H1 (cell line): ENCODE measurements around the gene FABP6. TPM values are rescaled to one million over a fixed set of nuclear protein-coding genes. Genes with fewer than 3 reads are reported as not detected.

Experiments used
- ASH2L ChIP-seq: fragments of 200-600, 300-600 bp; sonication (generic); IDR thresholded peaks from one replicate; pipeline ENCODE4 v1.7.1; 2017; ENCODE audit warnings: low read length
- HDAC6 ChIP-seq: IDR thresholded peaks from one replicate; pipeline ENCODE4 v1.7.1; 2012; ENCODE audit warnings: low read depth, mild to moderate bottlenecking, inconsistent platforms, low read length, moderate library complexity
- JUN ChIP-seq: IDR thresholded peaks from 2 replicates; pipeline ENCODE4 v1.6.1; 2011; ENCODE audit warnings: low read depth, mild to moderate bottlenecking, improper control_type of control experiment, low read length
- NRF1 ChIP-seq: IDR thresholded peaks from 2 replicates; pipeline ENCODE4 v1.6.1; 2011; ENCODE audit warnings: mild to moderate bottlenecking, low read depth, low read length, improper control_type of control experiment
- RBBP5 ChIP-seq: IDR thresholded peaks from 2 replicates; pipeline ENCODE4 v1.7.1; 2012; ENCODE audit warnings: low read depth, mild to moderate bottlenecking, inconsistent platforms, low read length, moderate library complexity, borderline replicate concordance
- SP1 ChIP-seq: IDR thresholded peaks from 2 replicates; pipeline ENCODE4 v1.6.1; 2011; ENCODE audit warnings: low read depth, low read length
- YY1 ChIP-seq: IDR thresholded peaks from 2 replicates; pipeline ENCODE4 v1.6.1; 2011; ENCODE audit warnings: low read depth, mild to moderate bottlenecking, low read length
- polyA plus RNA-seq, 7 experiments: library from polyadenylated mRNA; depleted of rRNA in 3 of 7; stranded (reverse) in 5 of 7; unstranded in 2 of 7; fragments of >200 nt in 5 of 7; fragments of 200-250 nt in 2 of 7; gene quantifications; 1 replicate in 5 of 7; 2 replicates in 1 of 7; 4 replicates in 1 of 7; pipeline versions ENCODE4 v1.2.1 to v1.2.3, GENCODE V29; 2011 to 2013; ENCODE audit warnings: missing spikeins in 2 of 7, mixed read lengths in 2 of 7
- total RNA-seq: library from RNA; stranded (reverse); fragmentation: NEBNext Ultra II Directional; extraction: Animal tissue kit (Norgen Biotek cat#: 25700); gene quantifications from 2 replicates; pipeline ENCODE4 v1.2.1, GENCODE V29; 2021
- TF ChIP-seq, protein P1 (sequence below): fragments of 300-600 bp; sonication (generic); IDR thresholded peaks from 2 replicates; pipeline ENCODE4 v1.7.1; 2012; ENCODE audit warnings: low read length, moderate library complexity, mild to moderate bottlenecking, inconsistent platforms; ENCODE audit not compliant: insufficient replicate concordance
- TF ChIP-seq, protein P2 (sequence below): IDR thresholded peaks from 2 replicates; pipeline ENCODE4 v1.6.1; 2011; ENCODE audit warnings: low read depth, mild to moderate bottlenecking, low read length; ENCODE audit not compliant: insufficient read depth
- TF ChIP-seq, protein P3 (sequence below): IDR thresholded peaks from 2 replicates; pipeline ENCODE4 v1.6.1; 2012; ENCODE audit warnings: inconsistent platforms
- TF ChIP-seq, protein P4 (sequence below): IDR thresholded peaks from 2 replicates; pipeline ENCODE4 v1.6.1; 2012; ENCODE audit warnings: inconsistent platforms

The FABP6 gene
- total and polyA plus RNA-seq, 2 of the 8 experiments (the other 6 are each of a cell fraction or from before 2014, with no cell fraction given): 4.8 to 6.1 TPM

- TF ChIP-seq, protein P1, sequence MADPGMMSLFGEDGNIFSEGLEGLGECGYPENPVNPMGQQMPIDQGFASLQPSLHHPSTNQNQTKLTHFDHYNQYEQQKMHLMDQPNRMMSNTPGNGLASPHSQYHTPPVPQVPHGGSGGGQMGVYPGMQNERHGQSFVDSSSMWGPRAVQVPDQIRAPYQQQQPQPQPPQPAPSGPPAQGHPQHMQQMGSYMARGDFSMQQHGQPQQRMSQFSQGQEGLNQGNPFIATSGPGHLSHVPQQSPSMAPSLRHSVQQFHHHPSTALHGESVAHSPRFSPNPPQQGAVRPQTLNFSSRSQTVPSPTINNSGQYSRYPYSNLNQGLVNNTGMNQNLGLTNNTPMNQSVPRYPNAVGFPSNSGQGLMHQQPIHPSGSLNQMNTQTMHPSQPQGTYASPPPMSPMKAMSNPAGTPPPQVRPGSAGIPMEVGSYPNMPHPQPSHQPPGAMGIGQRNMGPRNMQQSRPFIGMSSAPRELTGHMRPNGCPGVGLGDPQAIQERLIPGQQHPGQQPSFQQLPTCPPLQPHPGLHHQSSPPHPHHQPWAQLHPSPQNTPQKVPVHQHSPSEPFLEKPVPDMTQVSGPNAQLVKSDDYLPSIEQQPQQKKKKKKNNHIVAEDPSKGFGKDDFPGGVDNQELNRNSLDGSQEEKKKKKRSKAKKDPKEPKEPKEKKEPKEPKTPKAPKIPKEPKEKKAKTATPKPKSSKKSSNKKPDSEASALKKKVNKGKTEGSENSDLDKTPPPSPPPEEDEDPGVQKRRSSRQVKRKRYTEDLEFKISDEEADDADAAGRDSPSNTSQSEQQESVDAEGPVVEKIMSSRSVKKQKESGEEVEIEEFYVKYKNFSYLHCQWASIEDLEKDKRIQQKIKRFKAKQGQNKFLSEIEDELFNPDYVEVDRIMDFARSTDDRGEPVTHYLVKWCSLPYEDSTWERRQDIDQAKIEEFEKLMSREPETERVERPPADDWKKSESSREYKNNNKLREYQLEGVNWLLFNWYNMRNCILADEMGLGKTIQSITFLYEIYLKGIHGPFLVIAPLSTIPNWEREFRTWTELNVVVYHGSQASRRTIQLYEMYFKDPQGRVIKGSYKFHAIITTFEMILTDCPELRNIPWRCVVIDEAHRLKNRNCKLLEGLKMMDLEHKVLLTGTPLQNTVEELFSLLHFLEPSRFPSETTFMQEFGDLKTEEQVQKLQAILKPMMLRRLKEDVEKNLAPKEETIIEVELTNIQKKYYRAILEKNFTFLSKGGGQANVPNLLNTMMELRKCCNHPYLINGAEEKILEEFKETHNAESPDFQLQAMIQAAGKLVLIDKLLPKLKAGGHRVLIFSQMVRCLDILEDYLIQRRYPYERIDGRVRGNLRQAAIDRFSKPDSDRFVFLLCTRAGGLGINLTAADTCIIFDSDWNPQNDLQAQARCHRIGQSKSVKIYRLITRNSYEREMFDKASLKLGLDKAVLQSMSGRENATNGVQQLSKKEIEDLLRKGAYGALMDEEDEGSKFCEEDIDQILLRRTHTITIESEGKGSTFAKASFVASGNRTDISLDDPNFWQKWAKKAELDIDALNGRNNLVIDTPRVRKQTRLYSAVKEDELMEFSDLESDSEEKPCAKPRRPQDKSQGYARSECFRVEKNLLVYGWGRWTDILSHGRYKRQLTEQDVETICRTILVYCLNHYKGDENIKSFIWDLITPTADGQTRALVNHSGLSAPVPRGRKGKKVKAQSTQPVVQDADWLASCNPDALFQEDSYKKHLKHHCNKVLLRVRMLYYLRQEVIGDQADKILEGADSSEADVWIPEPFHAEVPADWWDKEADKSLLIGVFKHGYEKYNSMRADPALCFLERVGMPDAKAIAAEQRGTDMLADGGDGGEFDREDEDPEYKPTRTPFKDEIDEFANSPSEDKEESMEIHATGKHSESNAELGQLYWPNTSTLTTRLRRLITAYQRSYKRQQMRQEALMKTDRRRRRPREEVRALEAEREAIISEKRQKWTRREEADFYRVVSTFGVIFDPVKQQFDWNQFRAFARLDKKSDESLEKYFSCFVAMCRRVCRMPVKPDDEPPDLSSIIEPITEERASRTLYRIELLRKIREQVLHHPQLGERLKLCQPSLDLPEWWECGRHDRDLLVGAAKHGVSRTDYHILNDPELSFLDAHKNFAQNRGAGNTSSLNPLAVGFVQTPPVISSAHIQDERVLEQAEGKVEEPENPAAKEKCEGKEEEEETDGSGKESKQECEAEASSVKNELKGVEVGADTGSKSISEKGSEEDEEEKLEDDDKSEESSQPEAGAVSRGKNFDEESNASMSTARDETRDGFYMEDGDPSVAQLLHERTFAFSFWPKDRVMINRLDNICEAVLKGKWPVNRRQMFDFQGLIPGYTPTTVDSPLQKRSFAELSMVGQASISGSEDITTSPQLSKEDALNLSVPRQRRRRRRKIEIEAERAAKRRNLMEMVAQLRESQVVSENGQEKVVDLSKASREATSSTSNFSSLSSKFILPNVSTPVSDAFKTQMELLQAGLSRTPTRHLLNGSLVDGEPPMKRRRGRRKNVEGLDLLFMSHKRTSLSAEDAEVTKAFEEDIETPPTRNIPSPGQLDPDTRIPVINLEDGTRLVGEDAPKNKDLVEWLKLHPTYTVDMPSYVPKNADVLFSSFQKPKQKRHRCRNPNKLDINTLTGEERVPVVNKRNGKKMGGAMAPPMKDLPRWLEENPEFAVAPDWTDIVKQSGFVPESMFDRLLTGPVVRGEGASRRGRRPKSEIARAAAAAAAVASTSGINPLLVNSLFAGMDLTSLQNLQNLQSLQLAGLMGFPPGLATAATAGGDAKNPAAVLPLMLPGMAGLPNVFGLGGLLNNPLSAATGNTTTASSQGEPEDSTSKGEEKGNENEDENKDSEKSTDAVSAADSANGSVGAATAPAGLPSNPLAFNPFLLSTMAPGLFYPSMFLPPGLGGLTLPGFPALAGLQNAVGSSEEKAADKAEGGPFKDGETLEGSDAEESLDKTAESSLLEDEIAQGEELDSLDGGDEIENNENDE: no peak
- no peak for TF ChIP-seq YY1
- TF ChIP-seq, protein P2, sequence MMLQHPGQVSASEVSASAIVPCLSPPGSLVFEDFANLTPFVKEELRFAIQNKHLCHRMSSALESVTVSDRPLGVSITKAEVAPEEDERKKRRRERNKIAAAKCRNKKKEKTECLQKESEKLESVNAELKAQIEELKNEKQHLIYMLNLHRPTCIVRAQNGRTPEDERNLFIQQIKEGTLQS: no peak
- TF ChIP-seq, protein P3, sequence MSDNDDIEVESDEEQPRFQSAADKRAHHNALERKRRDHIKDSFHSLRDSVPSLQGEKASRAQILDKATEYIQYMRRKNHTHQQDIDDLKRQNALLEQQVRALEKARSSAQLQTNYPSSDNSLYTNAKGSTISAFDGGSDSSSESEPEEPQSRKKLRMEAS: no peak
- TF ChIP-seq HDAC6: no peak
- no peak for TF ChIP-seq RBBP5
- TF ChIP-seq JUN: no peak
- TF ChIP-seq, protein P4, sequence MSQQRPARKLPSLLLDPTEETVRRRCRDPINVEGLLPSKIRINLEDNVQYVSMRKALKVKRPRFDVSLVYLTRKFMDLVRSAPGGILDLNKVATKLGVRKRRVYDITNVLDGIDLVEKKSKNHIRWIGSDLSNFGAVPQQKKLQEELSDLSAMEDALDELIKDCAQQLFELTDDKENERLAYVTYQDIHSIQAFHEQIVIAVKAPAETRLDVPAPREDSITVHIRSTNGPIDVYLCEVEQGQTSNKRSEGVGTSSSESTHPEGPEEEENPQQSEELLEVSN: no peak
- no peak for TF ChIP-seq NRF1
- TF ChIP-seq ASH2L: no peak
- no peak for TF ChIP-seq SP1
Observed at GRCh38 chr5:160209917-160210316, 19.4 kb upstream of the FABP6 start (continued).
